ENCODE measurements around the gene GEMIN7. TPM values are rescaled to one million over a fixed set of nuclear protein-coding genes. Genes with fewer than 3 reads are reported as not detected.

GEMIN7 gene
- total and polyA plus RNA-seq, 11 donors: 11.4 to 40.8 (median 17.2) TPM

DNA sequence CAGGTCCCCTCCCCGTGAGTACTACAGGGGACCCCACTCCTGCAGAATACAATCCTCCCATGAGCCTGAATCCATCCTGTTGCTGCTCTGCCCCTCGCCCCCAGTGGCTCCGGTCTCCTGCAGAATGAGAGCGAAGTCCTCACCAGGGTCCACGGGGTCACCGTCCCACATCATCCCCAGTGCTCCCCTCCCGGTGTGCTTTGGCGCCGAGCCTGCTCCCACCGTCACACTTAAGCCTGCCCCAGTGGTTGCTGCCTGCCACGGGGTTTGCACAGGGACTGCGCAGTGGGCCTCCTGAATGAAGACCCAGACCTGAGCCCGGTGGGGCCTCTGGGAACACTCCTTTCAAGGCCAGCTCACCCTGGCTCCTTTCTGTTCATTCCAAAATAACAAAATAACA, 51.2 kb downstream of the GEMIN7 start:
- Histone ChIP-seq H3K4me1 (peaks cover 0 to 7% (median 0%) of the 10 kb centered on the region in 12 donors), H3K4me3 (no peak overlapping the region), H3K36me3 (no peaks in the 10 kb centered on the region), H3K27ac (no peak overlapping the region), H3K27me3 (no peaks in the 10 kb centered on the region), H3K9me3 (no peaks in the 10 kb centered on the region)
- intact Hi-C loops (cut with DNase I): no loop called here
- no peak for ATAC-seq
- DNase-seq: no peak
- TF ChIP-seq POLR2A (IDR thresholded peaks at IDR 0.05) (no peak), CTCF (IDR thresholded peaks at IDR 0.05) (no peak)
- 87 to 93% (median 89%) methylated on average over 7 to 13 of the region's 13 CpGs for WGBS, 4 donors

GRCh38 chr19:45130888-45131615, 52.0 kb downstream of the GEMIN7 start:
- H3K27me3 ChIP-seq: no peaks in the 10 kb centered on the region
- TF ChIP-seq POLR2A (IDR thresholded peaks at IDR 0.05) (no peak), CTCF (IDR thresholded peaks at IDR 0.05) (peak in 2 of 12 donors; percentile 6 to 13)
- DNase-seq (no peak), ATAC-seq (peak in 3 of 4 donors; percentile 26 to 34 (median 28))
- intact Hi-C loops (cut with DNase I): no loop called here
- H3K9me3 ChIP-seq: no peaks in the 10 kb centered on the region
- H3K4me3 ChIP-seq: no peak overlapping the region
- no peak overlapping the region for H3K27ac ChIP-seq
- WGBS, 4 donors: 68 to 72% (median 70%) methylated on average over 12 to 13 of the region's 13 CpGs
- no peaks in the 10 kb centered on the region for H3K36me3 ChIP-seq
- peaks cover 0 to 5% (median under 1%) of the 10 kb centered on the region in 12 donors for H3K4me1 ChIP-seq

GRCh38 chr19:45133661-45134060, 54.6 kb downstream of the GEMIN7 start:
- no peaks in the 10 kb centered on the region for H3K9me3 ChIP-seq
- ATAC-seq: no peak
- intact Hi-C loops (cut with DNase I): no loop called here

More at GRCh38 chr19:45133661-45134060, 54.6 kb downstream of the GEMIN7 start:
- WGBS, 4 donors: 89 to 97% (median 90%) methylated on average over 8 of the region's 8 CpGs
- Histone ChIP-seq H3K27ac (no peak overlapping the region), H3K4me1 (peaks cover 0 to 25% (median 17%) of the 10 kb centered on the region in 12 donors), H3K4me3 (no peak overlapping the region), H3K36me3 (no peaks in the 10 kb centered on the region), H3K27me3 (no peaks in the 10 kb centered on the region)
- TF ChIP-seq POLR2A (IDR thresholded peaks at IDR 0.05): no peak
- TF ChIP-seq CTCF (IDR thresholded peaks at IDR 0.05): no peak
- no peak for DNase-seq

All from heart left ventricle (tissue), 16 donors.